Inflammatory macrophage treated with lipopolysaccharide for 4 hours (primary cell): ENCODE data around the gene TSGA10.
"Not testable (repeated sequence)": the region's sequence is repeated elsewhere in the genome, so short reads cannot be mapped to it uniquely, and the experiment has no call there.

ENCODE experiments used
- DNase-seq: peaks from one replicate; pipeline ENCODE4 v3.0.0-alpha.2; 2020

The TSGA10 gene

DNA sequence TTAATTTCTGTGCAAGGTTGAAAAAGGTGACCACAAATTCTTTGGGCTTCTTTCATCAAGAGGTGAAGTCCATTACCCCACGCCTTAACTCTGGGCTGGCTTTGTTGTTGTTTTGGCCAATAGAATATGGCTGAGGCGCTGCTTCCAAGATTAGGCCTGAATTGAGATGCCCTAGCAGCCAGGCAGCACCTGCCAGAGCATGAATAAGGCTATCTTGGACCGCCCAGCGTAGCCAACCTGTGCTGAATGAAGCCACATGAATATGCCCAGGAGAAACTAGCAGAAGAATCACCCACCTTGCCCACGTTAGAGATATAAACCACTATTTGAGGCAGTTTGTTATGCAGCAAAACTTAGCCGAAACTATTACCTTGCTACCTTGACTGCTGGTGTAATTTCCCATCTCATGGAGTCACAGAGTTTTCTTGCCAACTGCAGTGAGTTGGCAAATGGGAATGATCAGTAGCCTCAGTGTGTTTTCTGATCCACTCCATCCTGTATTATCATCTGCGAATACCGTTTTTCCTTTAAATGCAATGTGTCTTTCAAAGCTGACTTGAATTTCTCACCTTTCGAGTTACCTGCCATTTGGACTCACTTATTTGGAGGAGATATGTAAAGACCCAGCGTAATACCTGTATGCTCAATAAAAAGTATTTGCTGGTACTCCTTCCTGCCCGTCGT lies 679 bp downstream of the TSGA10 start:
- DNase-seq = no peak

- DNase-seq = no peak
These were observed 2.4 kb downstream of the TSGA10 start for GRCh38 chr2:99152199-99152895.

DNA sequence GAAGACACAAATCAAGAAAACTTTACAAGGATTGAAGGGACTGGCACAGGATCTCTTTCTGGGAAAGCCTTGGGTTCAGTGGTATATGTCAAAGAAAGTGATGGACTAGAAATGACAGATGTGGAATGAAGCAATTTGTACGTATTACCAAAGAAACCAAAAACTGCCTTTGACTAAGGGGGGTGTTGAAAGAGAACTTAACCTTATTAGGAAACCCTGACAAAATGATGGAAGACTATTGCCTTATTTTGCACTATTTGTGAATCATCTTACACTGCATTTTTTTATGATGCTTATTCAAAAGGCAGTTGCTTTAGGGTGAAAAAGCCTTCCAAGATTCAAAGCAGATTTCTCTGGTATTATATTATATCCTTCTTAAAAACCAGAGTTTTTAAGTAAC lies 4.0 kb downstream of the TSGA10 start:
- peak; percentile 93 for DNase-seq

DNA sequence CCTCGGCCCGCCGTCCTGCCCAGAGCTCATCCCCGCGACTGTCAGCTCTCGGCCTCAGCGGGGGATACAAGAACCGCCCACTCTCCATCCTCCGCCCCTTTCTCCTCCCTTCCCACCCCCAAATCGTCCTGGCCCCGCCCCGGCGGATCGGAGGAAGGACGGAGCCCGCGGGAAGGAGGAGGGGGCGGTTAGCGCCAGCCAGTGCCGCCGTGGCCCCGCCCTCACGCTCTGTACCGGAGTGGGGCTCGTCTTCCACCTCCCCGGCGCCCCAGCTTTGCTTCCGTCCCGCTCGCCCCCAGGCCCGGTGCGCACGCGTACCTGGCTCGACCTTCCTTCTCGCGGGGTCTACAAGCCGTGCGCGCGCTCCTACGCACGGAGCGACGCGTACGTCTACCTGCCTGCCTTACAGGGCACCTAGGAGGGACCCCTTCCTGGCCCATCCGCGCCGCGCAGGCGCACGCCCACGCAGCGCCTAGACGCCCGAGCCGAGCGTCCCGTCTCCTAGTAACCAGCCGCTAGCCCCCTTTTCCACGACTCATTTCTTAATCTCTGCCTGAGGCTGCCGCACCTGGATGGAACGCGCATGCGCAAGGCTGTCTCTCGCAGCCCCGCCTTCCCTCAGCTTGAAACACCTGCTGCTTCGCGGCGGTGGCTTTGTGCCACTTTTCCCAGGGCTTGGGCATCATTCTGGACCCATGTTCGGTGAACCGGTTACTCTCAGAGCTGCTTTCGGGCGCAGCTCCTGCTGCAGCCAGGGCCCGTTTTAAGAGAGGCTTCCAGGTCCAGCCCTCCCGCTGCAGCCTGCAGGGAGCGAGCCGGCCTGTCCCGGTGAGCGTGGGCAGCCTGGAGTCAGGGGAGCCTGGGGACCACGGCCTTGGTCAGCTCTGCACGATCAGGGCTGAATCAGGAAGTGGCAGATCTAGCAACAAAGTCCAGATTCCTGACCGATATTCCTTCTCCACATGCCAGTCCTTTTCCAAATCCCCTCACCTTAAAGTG lies 13.3 kb downstream of the TSGA10 start, which contains the start of gene C2orf15:
C2orf15 (plus strand) TSS at position 598 of the 999 bp plus-strand sequence. CDS start 8,852 bp downstream, outside the sequence.
- peak; percentile 86 for DNase-seq

DNA sequence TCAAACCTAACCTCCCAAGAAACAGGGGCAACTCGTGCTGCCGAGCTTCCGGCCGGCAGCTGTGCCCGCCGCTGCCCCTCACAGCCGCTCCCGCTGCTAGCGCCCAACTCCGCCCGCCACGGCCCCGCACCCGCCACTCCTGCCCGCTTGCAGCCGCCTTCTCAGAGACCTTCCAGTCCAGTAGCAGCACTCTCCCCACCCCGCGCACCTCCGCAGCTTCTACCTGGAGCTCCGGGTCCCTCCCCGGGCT lies 14.0 kb downstream of the TSGA10 start:
- peak; percentile 41 for DNase-seq

DNA sequence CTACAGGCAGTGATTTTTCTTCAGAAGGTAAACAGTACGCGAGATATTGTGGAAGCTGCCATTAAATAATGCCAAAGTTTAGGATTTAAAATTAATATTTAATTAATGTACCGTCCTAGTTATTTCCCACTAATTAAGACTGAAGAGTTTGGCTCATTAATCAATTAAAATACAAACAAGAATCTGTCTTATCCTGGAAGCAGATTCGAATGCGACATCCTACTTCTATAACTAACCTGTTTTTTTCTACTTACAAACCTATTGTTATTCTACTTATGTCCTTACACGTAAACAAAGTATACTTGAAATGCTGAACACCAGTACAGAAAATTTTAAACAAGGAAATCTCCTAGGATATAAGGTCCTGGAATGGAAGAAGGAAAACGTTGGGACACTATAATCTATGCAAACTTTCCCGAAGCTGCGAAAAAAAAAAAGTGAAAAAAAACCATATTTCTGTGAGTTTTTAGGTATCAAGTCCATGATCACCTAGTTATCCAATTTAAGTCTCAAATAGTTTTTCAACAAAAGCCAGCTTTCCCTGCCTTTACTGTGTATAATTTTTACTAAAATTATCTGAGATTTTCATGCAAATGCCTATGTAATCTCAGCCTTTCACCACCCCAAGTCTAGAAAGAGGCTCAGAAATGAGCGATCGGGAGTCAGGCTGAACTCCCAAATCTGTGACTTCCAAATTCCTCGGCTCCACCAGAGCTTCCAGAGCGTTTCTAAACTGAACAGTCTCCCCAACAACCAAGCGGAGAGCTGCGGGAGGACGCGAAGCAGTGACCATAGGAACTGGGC lies 14.5 kb downstream of the TSGA10 start:
- DNase-seq = no peak

GRCh38 chr2:99139003-99139402 lies 15.7 kb downstream of the TSGA10 start:
- DNase-seq = no peak

DNA sequence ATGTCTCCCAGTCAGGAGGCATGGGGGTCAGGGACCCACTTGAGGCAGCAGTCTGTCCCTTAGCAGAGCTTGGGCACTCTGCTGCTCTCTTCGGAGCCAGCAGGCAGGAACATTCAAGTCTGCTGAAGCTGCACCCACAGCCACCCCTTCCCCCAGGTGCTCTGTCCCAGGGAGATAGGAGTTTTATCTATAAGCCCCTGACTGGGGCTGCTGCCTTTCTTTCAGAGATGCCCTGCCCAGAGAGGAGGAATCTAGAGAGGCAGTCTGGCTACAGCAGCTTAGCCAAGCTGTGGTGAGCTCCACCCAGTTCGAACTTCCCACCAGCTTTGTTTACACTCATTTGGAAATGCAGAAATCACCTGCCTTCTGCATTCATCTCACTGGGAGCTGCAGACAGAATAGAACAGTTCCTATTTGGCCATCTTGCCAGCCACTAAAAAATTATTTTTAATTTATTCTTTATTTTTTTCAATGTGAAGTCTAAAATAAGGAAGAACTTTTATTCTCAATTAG lies 19.6 kb downstream of the TSGA10 start:
- not testable (repeated sequence) for DNase-seq

DNA sequence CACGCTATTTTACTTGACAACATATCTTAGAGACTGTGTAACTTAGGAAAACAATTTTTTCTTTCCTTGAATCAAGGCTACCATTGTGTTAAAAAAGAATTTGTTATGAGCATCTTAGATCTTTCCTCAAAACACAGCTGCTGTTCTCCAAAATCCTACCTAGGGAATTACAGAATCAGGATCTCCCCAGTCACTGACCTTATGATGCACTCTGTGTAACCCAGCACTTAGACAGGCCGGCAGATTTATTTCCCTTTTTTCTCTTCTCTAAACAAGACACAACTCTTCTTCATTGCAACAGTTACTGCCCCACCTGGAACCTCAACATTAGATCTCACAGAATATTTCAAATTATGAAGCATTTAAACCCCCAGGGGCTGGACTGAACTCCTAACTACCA lies 26.8 kb downstream of the TSGA10 start:
- peak; percentile 32 for DNase-seq

DNA sequence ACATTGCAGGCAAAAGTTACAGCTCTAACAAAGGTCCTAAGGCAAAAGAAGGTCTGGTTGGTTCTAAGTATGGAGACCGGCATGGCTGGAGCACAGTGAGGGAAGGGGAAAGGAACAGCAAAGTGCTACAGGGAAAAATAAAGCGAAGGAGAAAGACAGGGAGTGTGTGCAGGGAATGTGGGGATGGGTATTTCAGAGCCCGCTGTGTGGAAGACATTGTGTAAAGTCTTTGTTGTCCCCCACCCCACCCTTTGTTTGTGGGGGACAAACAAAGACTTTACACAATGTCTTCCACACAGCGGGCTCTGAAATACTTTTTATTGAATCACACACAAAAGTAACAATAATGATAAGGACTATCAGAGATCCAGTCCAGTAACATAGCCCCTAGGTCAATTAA lies 42.1 kb downstream of the TSGA10 start:
- DNase-seq = no peak

DNA sequence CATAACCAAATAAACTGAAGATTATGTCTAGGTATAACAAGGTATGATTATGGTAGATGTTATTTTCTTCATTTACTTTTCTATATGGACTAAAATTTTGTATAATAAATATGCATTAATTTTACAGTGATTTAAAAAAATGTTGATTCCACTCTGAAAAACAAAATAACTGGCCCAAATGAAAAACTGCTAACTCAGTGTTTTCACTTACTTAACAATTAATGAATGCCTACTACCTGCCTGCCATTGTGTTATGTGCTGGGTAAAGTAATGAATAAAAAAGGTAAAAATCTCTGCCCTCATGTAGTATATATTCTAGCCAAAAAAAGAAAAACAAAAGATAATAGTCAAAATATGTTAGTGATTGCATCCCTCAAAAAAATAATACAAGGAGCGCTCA lies 42.8 kb downstream of the TSGA10 start:
- DNase-seq = no peak

DNA sequence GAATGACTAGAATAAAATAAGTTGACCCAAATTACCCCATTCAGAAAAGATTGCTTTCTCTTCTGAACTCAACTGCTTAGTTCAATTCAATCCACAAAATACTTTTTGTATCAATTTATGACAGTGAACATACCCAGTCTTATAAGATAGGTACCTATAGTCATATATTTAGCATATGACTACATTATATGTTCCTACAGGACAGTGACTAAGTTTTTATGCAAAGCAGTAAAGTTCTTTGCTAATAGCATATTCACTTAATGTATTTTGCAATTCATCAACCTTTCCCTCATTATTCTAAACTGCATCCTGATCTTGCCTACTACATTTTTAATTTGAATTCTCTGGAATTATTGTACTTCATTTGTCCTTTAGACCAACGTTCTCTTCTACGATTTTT lies 43.5 kb downstream of the TSGA10 start:
- DNase-seq = peak; percentile 43

GRCh38 chr2:99106913-99107312 lies 47.8 kb downstream of the TSGA10 start:
- peak; percentile 43 for DNase-seq

- DNase-seq = no peak
These were observed 50.7 kb downstream of the TSGA10 start for GRCh38 chr2:99104006-99104405.

DNA sequence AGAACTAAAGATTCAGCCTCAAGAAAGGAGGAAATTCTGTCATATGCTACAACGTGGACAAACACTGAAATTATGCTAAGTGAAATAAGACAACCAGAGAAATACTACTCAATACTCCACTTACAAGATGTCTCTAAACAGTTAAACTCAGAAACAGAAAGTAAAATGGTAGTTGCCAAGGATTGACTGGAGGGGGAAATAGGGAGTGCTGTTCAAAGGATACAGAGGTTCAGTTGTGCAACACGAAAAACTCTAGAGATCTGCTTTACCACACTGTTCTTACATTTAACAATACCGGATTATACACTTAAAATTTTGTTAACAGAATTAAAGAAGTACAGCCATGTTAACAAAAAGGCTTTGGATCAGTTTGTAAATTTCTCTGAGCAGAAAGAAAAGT lies 53.0 kb downstream of the TSGA10 start:
- peak; percentile 65 for DNase-seq

- no peak for DNase-seq
These were observed 58.0 kb downstream of the TSGA10 start for GRCh38 chr2:99096728-99097127.

- no peak for DNase-seq
These were observed 66.7 kb downstream of the TSGA10 start for GRCh38 chr2:99088017-99088416.

GRCh38 chr2:99086385-99086784 lies 68.4 kb downstream of the TSGA10 start:
- DNase-seq = no peak

DNA sequence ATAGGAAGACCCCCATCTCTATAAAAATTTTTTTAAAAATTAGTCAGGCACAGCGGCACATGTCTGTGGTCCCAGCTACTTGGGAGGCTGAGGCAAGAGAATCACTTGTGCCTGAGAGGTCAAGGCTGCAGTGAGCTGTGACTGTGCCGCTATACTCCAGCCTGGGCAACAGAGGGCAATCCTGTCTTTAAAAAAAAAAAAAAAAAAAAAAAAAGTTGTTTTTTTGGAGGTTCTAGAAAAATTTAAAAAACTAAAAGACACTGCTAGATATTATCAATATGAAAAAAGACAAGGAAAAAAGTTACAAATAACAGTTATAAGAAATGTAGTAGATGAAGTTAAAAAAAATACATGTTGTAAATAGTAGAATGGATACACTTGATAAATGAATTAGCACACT lies 69.3 kb downstream of the TSGA10 start:
- peak; percentile 22 for DNase-seq

- DNase-seq = no peak
These were observed 70.5 kb downstream of the TSGA10 start for GRCh38 chr2:99084256-99084655.

GRCh38 chr2:99081891-99082290 lies 72.9 kb downstream of the TSGA10 start:
- no peak for DNase-seq

DNA sequence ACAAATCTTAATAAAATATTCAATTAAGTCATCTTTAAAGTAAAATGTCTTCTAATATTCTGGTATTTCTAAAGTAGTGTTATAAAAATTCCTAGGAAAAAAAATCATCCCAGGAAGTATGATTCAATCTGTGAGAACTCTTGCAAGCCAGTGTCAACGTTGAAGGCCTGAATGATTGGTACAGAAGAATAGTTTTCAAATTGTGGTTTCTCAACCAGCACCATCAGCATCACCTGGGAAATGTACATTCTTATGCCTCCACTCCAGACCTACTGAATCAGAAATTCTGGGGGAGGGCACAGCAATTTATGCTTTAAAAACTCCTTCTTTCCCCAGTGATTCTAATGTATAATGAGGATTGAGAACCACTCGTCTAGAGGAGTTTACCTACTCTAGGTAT lies 75.5 kb downstream of the TSGA10 start:
- DNase-seq = no peak

DNA sequence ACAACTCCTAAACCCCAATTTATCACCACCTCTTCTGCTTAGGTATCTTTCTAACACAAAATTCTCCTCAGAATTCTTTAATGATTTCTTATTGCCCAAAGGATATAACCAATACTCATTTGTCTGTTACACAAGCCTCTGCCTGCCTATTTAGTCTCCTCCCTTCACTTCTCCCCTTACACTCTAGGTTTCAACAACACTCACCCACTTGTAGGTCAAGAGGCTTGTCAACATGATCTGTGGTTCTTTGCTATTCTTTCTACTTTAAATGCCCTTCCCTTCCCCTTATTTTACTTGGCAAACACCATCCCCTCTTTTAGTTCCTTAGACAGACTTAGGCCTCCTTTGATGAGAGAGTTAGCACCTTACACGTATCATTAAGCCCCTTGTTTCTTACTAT lies 82.2 kb downstream of the TSGA10 start:
- DNase-seq = no peak
